Measurements from ENCODE around the gene COX5B.
A peak's percentile ranks its signal among the peaks of the same experiment; 100 is the strongest.
"Not testable (repeated sequence)": the region's sequence is repeated elsewhere in the genome, so short reads cannot be mapped to it uniquely, and the experiment has no call there.

The COX5B gene

DNA sequence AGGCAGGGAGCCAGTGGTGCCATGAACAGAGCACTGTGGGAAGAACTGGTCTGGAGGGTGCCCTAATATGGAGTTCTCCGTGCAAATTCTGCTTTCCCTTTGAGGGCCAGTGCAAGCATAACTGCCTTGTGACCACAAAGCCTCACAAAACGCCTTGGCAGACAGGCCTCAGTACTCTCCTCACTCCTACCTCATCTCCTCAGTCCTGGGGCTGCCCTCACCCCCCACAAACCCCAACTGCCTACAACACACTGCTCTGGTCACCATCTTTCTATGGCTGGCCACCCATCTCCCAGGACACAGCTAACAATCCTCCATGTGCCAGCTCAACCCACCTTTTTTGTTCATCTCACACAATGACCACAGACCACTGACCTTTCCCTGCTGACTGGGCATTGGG is 8.9 kb downstream of the COX5B start:
- no peak for DNase-seq

DNA sequence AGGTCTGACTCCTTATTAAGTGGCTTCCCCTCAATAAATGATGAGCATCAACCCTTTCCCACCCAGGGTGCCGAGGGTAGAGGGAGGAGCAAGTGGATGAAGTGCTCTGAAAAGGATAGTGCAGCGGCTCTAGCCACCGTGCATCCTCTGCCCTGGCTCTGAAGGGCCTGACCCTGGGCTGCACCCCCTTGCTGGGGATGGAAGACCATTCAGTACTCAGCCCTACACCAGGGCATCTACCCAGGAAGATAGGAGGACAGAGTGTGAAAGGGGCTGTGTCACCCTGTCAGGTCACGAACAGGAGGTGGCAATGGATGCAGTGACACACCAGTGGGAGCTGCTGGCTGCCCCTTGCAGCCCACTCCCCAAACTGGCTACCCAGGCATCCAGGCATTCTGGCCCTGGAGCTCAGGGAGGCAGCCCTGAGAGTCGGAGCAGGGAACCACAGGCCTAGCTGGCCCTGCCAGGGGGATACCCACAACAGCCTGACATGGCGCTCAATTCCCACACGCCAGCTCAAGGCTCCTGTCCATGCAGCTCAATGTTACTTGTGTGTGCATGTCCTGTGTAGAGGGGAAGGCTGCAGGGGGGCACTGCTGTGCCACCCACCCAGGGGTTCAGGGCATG is 10.4 kb downstream of the COX5B start:
- no peak for DNase-seq

DNA sequence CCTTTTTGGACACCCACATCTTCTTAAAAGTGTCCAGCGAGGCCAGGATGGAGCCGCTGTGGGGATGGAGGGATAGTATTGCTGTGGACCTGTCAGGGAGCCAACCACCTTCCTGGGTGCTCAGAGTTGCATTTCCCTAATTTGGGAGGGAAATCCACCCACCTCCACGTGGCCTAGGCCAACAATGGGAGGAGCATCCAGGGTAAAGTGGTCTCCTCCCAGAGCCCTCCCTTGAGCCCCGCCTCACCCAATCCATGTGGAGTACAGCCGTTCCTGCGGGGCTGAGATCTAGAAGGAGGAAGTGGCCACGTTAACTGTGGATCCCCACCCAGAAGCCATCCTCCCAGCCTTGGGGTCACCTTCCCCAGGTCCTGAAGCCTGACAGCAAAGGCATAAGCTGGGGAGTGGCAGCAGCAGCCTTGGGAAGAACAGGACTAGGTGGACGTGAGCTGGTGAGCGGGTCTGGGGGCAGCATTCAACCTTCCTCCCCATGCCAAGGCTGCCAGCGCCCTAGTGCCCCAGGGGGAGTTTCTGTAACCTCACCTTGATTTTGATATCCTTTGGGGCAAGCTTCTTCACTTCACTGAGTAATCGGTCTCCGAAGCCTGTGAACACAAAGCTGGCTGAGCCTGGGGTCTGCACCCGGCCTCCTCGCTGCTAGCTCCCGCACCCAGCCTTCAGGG is 11.2 kb downstream of the COX5B start:
- no peak for DNase-seq

DNA sequence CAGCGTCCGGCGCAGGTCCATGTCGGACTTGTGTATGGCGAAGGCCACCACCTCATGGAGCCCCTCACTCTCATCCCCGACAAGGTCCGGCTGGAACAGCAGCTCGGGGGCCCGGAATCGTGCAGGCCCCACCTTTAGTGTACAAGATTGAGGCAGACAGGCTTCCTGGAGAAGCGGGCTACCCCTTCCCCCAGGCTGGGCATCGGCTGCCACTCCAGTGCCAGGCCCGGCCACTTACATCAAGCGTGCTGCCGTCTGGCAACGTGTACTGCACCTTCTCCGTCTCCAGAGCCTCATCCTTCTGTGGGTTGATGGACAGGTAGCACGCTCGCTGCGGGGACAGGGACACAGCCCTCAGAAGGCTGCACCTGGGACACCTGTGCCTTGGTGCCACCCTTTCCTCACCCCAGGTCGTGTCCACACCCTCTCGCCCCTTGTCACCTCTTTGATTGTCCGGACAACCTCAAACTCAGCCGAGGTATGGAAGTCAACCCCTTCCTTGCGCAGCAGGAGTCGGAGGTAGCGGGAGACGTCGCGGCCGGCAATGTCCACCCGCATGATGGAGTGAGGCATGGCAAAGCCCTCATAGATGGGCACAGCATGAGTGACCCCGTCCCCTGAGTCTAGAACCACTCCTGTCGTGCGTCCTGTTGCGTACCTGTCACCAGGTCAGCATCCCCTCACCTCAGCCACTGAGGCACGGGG is 12.3 kb downstream of the COX5B start:
- no peak for DNase-seq

- DNase-seq = no peak
Observed at GRCh38 chr2:97658691-97659157, 12.9 kb downstream of the COX5B start.

- no peak for DNase-seq
Observed at GRCh38 chr2:97659256-97660043, 13.6 kb downstream of the COX5B start.

DNA sequence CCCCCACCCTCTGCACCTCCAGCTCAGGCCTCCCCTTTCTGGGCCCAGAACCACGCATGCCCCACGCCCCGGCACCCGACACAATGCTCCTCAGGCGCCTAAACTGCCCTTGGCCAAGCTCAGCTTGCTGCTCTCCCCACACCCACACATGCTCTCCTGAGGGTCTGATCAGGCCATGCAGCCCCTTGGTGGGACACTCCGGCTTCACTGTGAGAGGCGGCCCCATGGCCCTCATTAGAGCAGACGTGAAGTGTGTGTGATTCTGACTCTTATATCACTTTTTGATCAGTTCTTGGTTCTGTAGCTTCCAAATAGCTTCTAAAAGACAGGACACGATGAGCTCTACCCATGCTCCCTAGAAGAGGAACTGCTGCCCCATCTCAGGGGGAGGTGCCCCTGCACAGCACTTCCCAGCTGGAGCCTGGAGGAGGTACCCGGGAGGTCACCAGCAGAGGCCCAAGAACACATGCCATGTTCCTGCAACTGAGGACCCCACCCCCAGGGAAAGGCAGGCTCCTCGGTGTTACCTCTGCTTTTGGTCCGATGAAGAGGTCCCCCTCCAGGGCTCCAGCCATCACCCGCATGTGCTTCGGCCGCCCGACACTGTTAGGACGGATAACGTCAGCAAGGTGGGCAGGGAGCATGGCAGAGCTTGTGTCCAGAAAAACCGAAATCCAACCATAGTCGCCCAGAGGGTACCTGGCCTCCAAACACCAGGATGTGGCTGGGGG is 14.3 kb downstream of the COX5B start:
- no peak for DNase-seq

DNA sequence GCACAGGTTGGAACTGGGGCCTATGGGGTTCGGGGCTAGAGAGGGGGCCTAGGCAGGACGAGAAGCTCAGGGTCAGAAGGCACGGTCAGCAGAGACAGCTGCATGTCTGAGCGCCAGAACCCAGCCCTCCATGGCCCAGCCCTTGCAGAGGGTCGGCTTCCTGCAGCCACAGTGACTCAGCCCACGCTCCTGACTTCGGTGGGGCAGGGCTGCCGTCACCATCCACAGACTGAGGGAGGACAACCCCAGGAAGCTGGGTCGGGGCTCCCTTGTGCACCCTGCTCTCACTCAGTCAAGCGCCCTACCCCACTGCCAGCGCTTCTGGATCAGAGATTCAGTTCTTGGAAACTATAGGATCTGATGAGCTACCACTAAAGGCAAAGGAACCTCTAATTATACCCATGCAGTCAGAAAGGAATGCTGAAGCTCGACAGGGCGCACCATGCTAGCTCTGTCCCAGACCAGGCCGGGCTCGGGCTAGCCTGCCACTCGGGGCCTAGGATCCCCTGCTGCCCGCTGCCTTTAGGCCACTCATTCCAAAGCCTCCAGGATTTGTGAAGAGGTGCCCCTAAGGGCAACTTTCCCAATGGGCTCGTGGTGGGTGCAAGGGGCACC is 15.0 kb downstream of the COX5B start:
- no peak for DNase-seq

GRCh38 chr2:97661927-97662326 is 16.1 kb downstream of the COX5B start:
- DNase-seq = no peak

- DNase-seq = no peak
Observed at GRCh38 chr2:97662386-97662894, 16.6 kb downstream of the COX5B start.

GRCh38 chr2:97662895-97663625 is 17.2 kb downstream of the COX5B start:
- peak; percentile 93 for DNase-seq

GRCh38 chr2:97663626-97663961 is 17.7 kb downstream of the COX5B start:
- no peak for DNase-seq

DNA sequence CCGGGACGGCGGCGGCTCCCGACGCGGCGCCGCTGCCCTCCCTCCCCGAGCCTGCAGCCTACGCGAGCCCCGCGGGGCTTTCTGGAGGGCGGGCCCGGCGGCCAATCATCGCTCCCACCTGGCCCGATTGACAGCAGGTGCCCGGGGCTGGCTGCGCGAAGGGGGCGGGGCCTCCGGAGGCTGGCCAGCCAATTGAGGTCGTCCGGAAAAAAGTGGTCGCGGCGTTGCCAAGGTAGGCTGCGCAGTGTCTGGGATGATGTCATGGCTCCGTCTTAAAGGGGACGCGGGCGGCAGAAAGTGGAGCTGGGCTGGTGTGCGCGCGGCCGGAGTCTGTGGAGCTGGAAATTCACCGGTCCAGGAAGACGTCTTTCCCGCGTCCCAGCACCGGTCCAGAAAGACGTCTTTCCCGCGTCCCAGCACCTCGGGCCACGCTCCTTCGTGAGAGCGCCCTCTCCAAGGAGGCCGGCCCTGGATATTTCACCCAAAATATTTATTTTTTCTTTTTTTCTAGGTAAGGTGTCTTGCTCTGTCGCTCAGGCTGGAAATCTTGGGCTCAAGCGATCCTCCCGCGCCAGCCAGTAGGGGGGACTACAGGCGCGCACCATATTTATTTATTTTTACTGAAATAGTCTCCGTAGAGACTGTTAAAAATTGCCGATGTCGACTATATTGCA is 18.2 kb downstream of the COX5B start, which contains the start of gene ACTR1B:
ACTR1B (minus strand) TSS at position 83 of the 674 bp plus-strand sequence. CDS start 154 bp downstream, outside the sequence.
- DNase-seq = peak; percentile 98

DNA sequence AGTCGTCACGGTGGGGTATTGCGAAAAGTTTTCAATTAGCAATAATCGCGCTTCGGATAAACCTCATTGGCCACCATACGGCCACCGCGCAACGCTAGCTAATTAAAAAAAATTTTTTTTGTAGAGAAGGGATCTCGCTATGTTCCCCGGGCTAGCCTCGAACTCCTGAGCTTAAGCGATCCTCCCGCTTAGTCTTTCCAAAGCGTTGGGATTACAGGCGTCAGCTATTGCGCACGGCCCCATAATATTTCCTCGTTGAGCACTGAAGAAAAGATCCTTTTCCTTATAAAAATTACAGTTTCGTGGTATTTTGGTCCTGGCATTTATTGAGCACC is 18.7 kb downstream of the COX5B start:
- DNase-seq = no peak

GRCh38 chr2:97669448-97669847 is 23.6 kb downstream of the COX5B start, which contains the start of gene C2orf92:
Gene C2orf92, plus strand, starts transcription at chr2:97669713. Its CDS starts 76 bp downstream, at chr2:97669789.
- no peak for DNase-seq

GRCh38 chr2:97670471-97670870 is 24.6 kb downstream of the COX5B start:
- DNase-seq = no peak

- no peak for DNase-seq
Observed at GRCh38 chr2:97671526-97671925, 25.7 kb downstream of the COX5B start.

DNA sequence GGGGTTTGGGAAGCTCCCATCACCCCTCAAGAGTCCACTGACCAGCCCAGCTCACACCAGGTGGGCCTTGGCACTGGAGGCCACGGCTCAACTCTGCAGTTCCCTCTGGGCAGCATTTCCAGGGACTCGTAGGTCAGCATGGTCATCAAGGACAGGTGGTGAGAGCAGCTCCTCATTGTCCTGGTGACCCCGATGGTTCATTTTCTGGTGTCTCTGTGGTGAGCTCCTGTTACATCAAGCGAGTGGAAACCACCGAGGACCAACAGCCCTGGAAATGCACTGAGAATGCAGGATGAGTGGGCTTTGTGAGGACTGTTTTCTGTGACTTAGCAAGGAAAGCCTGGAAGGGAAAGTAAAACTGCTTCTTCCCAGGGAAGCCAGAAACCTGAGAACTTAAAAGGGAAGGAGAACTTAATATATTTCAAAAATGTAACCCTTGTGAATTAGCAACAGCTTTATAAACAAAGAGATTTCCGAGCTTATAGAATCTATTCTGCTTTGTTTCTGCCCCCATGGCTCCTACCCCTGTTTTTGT is 26.8 kb downstream of the COX5B start:
- not testable (repeated sequence) for DNase-seq

GRCh38 chr2:97673182-97673914 is 27.5 kb downstream of the COX5B start:
- peak; percentile 19 for DNase-seq

- no peak for DNase-seq
Observed at GRCh38 chr2:97673915-97674283, 28.0 kb downstream of the COX5B start.

Data from fibroblast of skin of right biceps (primary cell).